GM12891 (cell line): Measurements from ENCODE around the gene TMTC2.

Source experiments
- PAX5 ChIP-seq: IDR thresholded peaks from 2 replicates; pipeline ENCODE4 v1.6.1; 2011; ENCODE audit warnings: low read length, moderate library complexity, mild to moderate bottlenecking; ENCODE audit not compliant: insufficient read depth, severe bottlenecking
- POLR2A ChIP-seq: IDR thresholded peaks from 2 replicates; pipeline ENCODE4 v1.6.1; 2011; ENCODE audit warnings: low read depth, low read length, control low read depth
- POLR2AphosphoS5 ChIP-seq: IDR thresholded peaks from 2 replicates; pipeline ENCODE4 v1.6.1; 2011; ENCODE audit warnings: low read depth, low read length, control low read depth
- POU2F2 ChIP-seq: IDR thresholded peaks from 2 replicates; pipeline ENCODE4 v1.6.1; 2011; ENCODE audit warnings: low read depth, mild to moderate bottlenecking, control low read depth, low read length, moderate library complexity
- SPI1 ChIP-seq: IDR thresholded peaks from 2 replicates; pipeline ENCODE4 v1.6.1; 2011; ENCODE audit warnings: low read depth, low read length, control low read depth
- TAF1 ChIP-seq: IDR thresholded peaks from 2 replicates; pipeline ENCODE4 v1.6.1; 2011; ENCODE audit warnings: low read depth, low read length, control low read depth

- TF ChIP-seq TAF1, result no peak
- no peak for TF ChIP-seq POLR2A
- no peak for TF ChIP-seq POLR2AphosphoS5
- no peak for TF ChIP-seq SPI1
- no peak for TF ChIP-seq PAX5
- TF ChIP-seq POU2F2, result no peak
These were observed 113.5 kb downstream of the TMTC2 start for GRCh38 chr12:82800185-82800584.
